NCI-H226 (cell line): Measurements from ENCODE around the gene TXNRD3.

ENCODE experiments used
- DNase-seq: peaks from one replicate; pipeline ENCODE4 v3.0.0-alpha.2; 2015

The TXNRD3 gene

GRCh38 chr3:126671521-126671920 is 16.6 kb upstream of the TXNRD3 start:
- no peak for DNase-seq

- DNase-seq: no peak
Observed at GRCh38 chr3:126668450-126669401, 13.8 kb upstream of the TXNRD3 start.

GRCh38 chr3:126667631-126668449 is 12.9 kb upstream of the TXNRD3 start:
- no peak for DNase-seq

GRCh38 chr3:126666658-126667528 is 12.0 kb upstream of the TXNRD3 start:
- DNase-seq: no peak

GRCh38 chr3:126665959-126666657 is 11.2 kb upstream of the TXNRD3 start:
- DNase-seq: no peak

- DNase-seq: no peak
Observed at GRCh38 chr3:126665221-126665936, 10.5 kb upstream of the TXNRD3 start.

- DNase-seq: no peak
Observed at GRCh38 chr3:126664591-126665214, 9.8 kb upstream of the TXNRD3 start.

- no peak for DNase-seq
Observed at GRCh38 chr3:126663750-126664149, 8.8 kb upstream of the TXNRD3 start.

GRCh38 chr3:126663257-126663656 is 8.3 kb upstream of the TXNRD3 start:
- no peak for DNase-seq

- DNase-seq: no peak
Observed at GRCh38 chr3:126661532-126662364, 6.8 kb upstream of the TXNRD3 start.

GRCh38 chr3:126659915-126660886 is 5.3 kb upstream of the TXNRD3 start:
- no peak for DNase-seq

- no peak for DNase-seq
Observed at GRCh38 chr3:126658584-126658983, 3.7 kb upstream of the TXNRD3 start.

- no peak for DNase-seq
Observed at GRCh38 chr3:126657901-126658300, 3.0 kb upstream of the TXNRD3 start.

- no peak for DNase-seq
Observed at GRCh38 chr3:126656371-126657134, 1.6 kb upstream of the TXNRD3 start.

- DNase-seq: no peak
Observed at GRCh38 chr3:126655887-126656286, 963 bp upstream of the TXNRD3 start.

GRCh38 chr3:126649556-126650092 is 5.3 kb downstream of the TXNRD3 start:
- no peak for DNase-seq

- peak; percentile 86 for DNase-seq
Observed at GRCh38 chr3:126646674-126647073, 8.2 kb downstream of the TXNRD3 start.

- DNase-seq: no peak
Observed at GRCh38 chr3:126644615-126645014, 10.3 kb downstream of the TXNRD3 start.
